K562 (cell line): Measurements from ENCODE around the gene PODXL. TPM values are rescaled to one million over a fixed set of nuclear protein-coding genes. Genes with fewer than 3 reads are reported as not detected.

ENCODE experiments used
- CBX3 ChIP-seq, 2 experiments: IDR thresholded peaks; 1 replicate in 1 of 2; 2 replicates in 1 of 2; pipeline ENCODE4 v1.6.1; 2012; ENCODE audit warnings: inconsistent platforms in 2 of 2, low read length in 2 of 2, borderline replicate concordance in 1 of 2, control low read depth in 1 of 2
- CEBPB ChIP-seq: fragments of 450-650 bp; IDR thresholded peaks from 2 replicates; pipeline ENCODE4 v1.6.1; 2016; ENCODE audit warnings: missing genetic modification characterization, missing compliant biosample characterization
- CREB1 ChIP-seq, 2 experiments: sonication (generic) in 1 of 2; formaldehyde crosslinking in 1 of 2; IDR thresholded peaks; 2 replicates each; pipeline versions ENCODE4 v1.6.1 to v1.8.0; 2012 to 2022; ENCODE audit warnings: inconsistent platforms in 1 of 2, mild to moderate bottlenecking in 1 of 2, missing genetic modification reagents in 1 of 2, moderate library complexity in 1 of 2
- GTF2F1 ChIP-seq: IDR thresholded peaks from 2 replicates; pipeline ENCODE4 v1.6.1; 2011; ENCODE audit warnings: low read depth, low read length, improper control_type of control experiment
- HMG20A ChIP-seq: fragments of 450-650 bp; formaldehyde crosslinking; conservative IDR thresholded peaks from 2 replicates; pipeline ENCODE4 v1.4.0; 2020; ENCODE audit warnings: mild to moderate bottlenecking, mixed read lengths
- MCM5 ChIP-seq: fragments of 450-650 bp; IDR thresholded peaks from 2 replicates; pipeline ENCODE4 v1.6.1; 2016; ENCODE audit warnings: low read depth
- MXI1 ChIP-seq: IDR thresholded peaks from 2 replicates; pipeline ENCODE4 v1.6.1; 2011; ENCODE audit warnings: low read depth, mild to moderate bottlenecking, improper control_type of control experiment, low read length
- MYNN ChIP-seq, 2 experiments: sonication (generic); formaldehyde crosslinking in 1 of 2; IDR thresholded peaks; 2 replicates each; pipeline versions ENCODE4 v1.5.0 to v1.6.1; 2016 to 2020; ENCODE audit warnings: antibody characterized with exemption in 1 of 2, missing genetic modification reagents in 1 of 2
- PHF20 ChIP-seq: fragments of 450-650 bp; IDR thresholded peaks from 2 replicates; pipeline ENCODE4 v1.6.1; 2018; ENCODE audit not compliant: partially characterized antibody
- SAP30 ChIP-seq: fragments of 200-600 bp; sonication (generic); IDR thresholded peaks from 2 replicates; pipeline ENCODE4 v1.6.1; 2012; ENCODE audit warnings: borderline replicate concordance, low read depth, mild to moderate bottlenecking, moderate library complexity, low read length, control low read depth, inconsistent platforms; ENCODE audit not compliant: insufficient read depth, poor library complexity, severe bottlenecking
- SP1 ChIP-seq: sonication (generic); formaldehyde crosslinking; IDR thresholded peaks from 2 replicates; pipeline ENCODE4 v1.8.1; 2022; ENCODE audit warnings: mild to moderate bottlenecking, missing genetic modification reagents
- ZBTB7A ChIP-seq: IDR thresholded peaks from 2 replicates; pipeline ENCODE4 v1.6.1; 2011; ENCODE audit warnings: low read depth, mild to moderate bottlenecking, low read length, moderate library complexity, borderline replicate concordance; ENCODE audit not compliant: control insufficient read depth
- polyA plus RNA-seq, 8 experiments: library from polyadenylated mRNA; depleted of rRNA in 4 of 8; stranded (reverse) in 5 of 8; unstranded in 3 of 8; fragments of >200 nt; fragmentation: Nextera tagmentation in 2 of 8; fragmentation: Illumina TruSeq in 1 of 8; extraction: Ambion mirVana in 2 of 8; extraction: Trizol in 1 of 8; gene quantifications; 2 replicates each; pipeline versions ENCODE4 v1.2.1 to v1.2.3, GENCODE V29; 2011 to 2014; ENCODE audit warnings: inconsistent platforms in 1 of 8, missing spikeins in 1 of 8
- total RNA-seq, 7 experiments: library from RNA; depleted of rRNA in 6 of 7; stranded (reverse); fragments of >200 nt in 6 of 7; fragmentation: Illumina TruSeq in 2 of 7; extraction: Trizol in 2 of 7; gene quantifications; 2 replicates each; pipeline versions ENCODE4 v1.2.1 to v1.2.3, GENCODE V29; 2011 to 2021; ENCODE audit warnings: low replicate concordance in 1 of 7
- TF ChIP-seq, protein P1 (sequence below): fragments of 250-450 bp; sonication (Bioruptor Pico); IDR thresholded peaks from 2 replicates; pipeline ENCODE4 v1.5.0; 2021
- TF ChIP-seq, protein P2 (sequence below): fragments of 250-450 bp; sonication (Bioruptor Pico); IDR thresholded peaks from 2 replicates; pipeline ENCODE4 v1.9.0; 2021; ENCODE audit warnings: mild to moderate bottlenecking, inconsistent platforms
- TF ChIP-seq, protein P3 (sequence below): sonication (generic); formaldehyde crosslinking; IDR thresholded peaks from 2 replicates; pipeline ENCODE4 v1.8.0; 2022; ENCODE audit warnings: missing genetic modification reagents, mild to moderate bottlenecking, borderline replicate concordance
- TF ChIP-seq, protein P4 (sequence below): fragments of 450-650 bp; IDR thresholded peaks from 2 replicates; pipeline ENCODE4 v1.6.1; 2018; ENCODE audit not compliant: partially characterized antibody
- TF ChIP-seq, protein P5 (sequence below): fragments of 250-450 bp; sonication (Bioruptor Pico); IDR thresholded peaks from 2 replicates; pipeline ENCODE4 v1.5.0; 2020; ENCODE audit warnings: mild to moderate bottlenecking

PODXL gene
- total and polyA plus RNA-seq, 9 of the 15 experiments (the other 6 are each of a cell fraction or from before 2014, with no cell fraction given): 0.01 to 0.73 (median 0.07) TPM

DNA sequence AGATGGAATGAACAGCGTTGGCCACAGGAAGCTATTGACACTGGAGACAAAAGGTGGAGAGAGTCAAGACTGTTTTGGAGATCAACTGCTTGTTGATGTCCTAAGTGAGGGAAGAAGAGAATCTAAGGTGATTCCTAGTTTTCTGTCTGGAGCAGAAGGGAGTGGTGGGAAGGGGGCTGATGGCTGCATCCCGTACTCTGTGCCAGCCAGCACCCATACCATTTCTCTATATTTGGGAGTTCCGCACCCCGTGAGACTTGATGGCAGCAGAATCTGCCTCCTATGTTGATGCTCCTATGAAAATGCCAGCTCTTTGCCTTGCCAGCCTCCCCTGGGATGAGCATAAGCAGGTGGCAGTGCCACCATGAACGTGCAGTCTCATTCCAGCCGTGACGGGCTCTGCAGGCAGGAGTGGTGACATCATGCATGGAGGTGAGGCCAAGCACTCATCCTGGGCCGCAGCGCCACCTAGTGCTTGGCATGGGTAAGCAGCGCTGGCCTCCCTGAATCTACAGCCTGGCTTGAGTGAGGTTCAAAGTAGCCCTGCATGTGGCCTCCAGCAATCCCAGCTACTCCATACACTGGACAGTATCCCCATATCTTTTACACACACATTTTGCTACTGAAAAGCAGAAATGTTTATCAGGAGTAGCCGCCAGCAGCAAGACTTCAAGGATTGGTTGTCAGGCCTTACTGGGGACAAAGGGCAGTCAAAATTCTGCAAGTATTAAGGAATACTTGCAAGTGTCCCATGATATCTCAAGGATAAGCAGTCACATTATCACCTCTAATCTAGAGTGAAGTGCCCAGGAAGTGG lies 43.0 kb downstream of the PODXL start (continued):
- TF ChIP-seq, protein P1, sequence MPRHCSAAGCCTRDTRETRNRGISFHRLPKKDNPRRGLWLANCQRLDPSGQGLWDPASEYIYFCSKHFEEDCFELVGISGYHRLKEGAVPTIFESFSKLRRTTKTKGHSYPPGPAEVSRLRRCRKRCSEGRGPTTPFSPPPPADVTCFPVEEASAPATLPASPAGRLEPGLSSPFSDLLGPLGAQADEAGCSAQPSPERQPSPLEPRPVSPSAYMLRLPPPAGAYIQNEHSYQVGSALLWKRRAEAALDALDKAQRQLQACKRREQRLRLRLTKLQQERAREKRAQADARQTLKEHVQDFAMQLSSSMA (CRISPR knock-in tag): no peak
- no peak for TF ChIP-seq HMG20A
- peak; percentile 13 to 71; a peak in 1 of 3 replicates for TF ChIP-seq CBX3 (IDR thresholded peaks at IDR 0.05; ENCODE audit: borderline replicate concordance in 1 of 2, low read length in 2 of 2)
- TF ChIP-seq, protein P2, sequence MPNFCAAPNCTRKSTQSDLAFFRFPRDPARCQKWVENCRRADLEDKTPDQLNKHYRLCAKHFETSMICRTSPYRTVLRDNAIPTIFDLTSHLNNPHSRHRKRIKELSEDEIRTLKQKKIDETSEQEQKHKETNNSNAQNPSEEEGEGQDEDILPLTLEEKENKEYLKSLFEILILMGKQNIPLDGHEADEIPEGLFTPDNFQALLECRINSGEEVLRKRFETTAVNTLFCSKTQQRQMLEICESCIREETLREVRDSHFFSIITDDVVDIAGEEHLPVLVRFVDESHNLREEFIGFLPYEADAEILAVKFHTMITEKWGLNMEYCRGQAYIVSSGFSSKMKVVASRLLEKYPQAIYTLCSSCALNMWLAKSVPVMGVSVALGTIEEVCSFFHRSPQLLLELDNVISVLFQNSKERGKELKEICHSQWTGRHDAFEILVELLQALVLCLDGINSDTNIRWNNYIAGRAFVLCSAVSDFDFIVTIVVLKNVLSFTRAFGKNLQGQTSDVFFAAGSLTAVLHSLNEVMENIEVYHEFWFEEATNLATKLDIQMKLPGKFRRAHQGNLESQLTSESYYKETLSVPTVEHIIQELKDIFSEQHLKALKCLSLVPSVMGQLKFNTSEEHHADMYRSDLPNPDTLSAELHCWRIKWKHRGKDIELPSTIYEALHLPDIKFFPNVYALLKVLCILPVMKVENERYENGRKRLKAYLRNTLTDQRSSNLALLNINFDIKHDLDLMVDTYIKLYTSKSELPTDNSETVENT (CRISPR knock-in tag): peak; percentile 72
- TF ChIP-seq MXI1: no peak
- TF ChIP-seq, protein P3, sequence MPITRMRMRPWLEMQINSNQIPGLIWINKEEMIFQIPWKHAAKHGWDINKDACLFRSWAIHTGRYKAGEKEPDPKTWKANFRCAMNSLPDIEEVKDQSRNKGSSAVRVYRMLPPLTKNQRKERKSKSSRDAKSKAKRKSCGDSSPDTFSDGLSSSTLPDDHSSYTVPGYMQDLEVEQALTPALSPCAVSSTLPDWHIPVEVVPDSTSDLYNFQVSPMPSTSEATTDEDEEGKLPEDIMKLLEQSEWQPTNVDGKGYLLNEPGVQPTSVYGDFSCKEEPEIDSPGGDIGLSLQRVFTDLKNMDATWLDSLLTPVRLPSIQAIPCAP (CRISPR knock-in tag): no peak
- TF ChIP-seq, protein P4, sequence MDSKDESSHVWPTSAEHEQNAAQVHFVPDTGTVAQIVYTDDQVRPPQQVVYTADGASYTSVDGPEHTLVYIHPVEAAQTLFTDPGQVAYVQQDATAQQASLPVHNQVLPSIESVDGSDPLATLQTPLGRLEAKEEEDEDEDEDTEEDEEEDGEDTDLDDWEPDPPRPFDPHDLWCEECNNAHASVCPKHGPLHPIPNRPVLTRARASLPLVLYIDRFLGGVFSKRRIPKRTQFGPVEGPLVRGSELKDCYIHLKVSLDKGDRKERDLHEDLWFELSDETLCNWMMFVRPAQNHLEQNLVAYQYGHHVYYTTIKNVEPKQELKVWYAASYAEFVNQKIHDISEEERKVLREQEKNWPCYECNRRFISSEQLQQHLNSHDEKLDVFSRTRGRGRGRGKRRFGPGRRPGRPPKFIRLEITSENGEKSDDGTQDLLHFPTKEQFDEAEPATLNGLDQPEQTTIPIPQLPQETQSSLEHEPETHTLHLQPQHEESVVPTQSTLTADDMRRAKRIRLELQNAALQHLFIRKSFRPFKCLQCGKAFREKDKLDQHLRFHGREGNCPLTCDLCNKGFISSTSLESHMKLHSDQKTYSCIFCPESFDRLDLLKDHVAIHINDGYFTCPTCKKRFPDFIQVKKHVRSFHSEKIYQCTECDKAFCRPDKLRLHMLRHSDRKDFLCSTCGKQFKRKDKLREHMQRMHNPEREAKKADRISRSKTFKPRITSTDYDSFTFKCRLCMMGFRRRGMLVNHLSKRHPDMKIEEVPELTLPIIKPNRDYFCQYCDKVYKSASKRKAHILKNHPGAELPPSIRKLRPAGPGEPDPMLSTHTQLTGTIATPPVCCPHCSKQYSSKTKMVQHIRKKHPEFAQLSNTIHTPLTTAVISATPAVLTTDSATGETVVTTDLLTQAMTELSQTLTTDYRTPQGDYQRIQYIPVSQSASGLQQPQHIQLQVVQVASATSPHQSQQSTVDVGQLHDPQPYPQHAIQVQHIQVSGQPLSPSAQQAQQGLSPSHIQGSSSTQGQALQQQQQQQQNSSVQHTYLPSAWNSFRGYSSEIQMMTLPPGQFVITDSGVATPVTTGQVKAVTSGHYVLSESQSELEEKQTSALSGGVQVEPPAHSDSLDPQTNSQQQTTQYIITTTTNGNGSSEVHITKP: no peak
- peak; percentile 52; the same call in 1 of the 2 replicates for TF ChIP-seq CREB1 (IDR thresholded peaks at IDR 0.05)
- TF ChIP-seq CREB1 (CRISPR knock-in tag; IDR thresholded peaks at IDR 0.05): peak; percentile 82
- no peak for TF ChIP-seq PHF20
- TF ChIP-seq GTF2F1: no peak
- TF ChIP-seq CEBPB (tag): no peak
- peak; percentile 75; the same call in 1 of the 2 replicates for TF ChIP-seq MYNN (IDR thresholded peaks at IDR 0.05)
- no peak for TF ChIP-seq MYNN (CRISPR knock-in tag; IDR thresholded peaks at IDR 0.05)
- TF ChIP-seq ZBTB7A: no peak
- TF ChIP-seq, protein P5, sequence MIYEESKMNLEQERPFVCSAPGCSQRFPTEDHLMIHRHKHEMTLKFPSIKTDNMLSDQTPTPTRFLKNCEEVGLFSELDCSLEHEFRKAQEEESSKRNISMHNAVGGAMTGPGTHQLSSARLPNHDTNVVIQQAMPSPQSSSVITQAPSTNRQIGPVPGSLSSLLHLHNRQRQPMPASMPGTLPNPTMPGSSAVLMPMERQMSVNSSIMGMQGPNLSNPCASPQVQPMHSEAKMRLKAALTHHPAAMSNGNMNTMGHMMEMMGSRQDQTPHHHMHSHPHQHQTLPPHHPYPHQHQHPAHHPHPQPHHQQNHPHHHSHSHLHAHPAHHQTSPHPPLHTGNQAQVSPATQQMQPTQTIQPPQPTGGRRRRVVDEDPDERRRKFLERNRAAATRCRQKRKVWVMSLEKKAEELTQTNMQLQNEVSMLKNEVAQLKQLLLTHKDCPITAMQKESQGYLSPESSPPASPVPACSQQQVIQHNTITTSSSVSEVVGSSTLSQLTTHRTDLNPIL: no peak
- no peak for TF ChIP-seq MCM5
- TF ChIP-seq SAP30: no peak
- peak; percentile 38; the same call in 1 of the 2 replicates for TF ChIP-seq SP1 (CRISPR knock-in tag)
